H9 (cell line): ENCODE measurements around the gene GRID1. TPM values are rescaled to one million over a fixed set of nuclear protein-coding genes. Genes with fewer than 3 reads are reported as not detected.
A peak's percentile ranks its signal among the peaks of the same experiment; 100 is the strongest.

Source experiments
- DNase-seq: peaks from one replicate; pipeline ENCODE4 v3.0.0-alpha.2; 2017
- H2AFZ ChIP-seq: one replicate; pipeline ENCODE4 v1.6.1; 2013; ENCODE audit warnings: mild to moderate bottlenecking, low read length, control low read depth, moderate library complexity
- H2AK5ac ChIP-seq: 2 replicates; pipeline ENCODE4 v1.6.1; 2013; ENCODE audit warnings: low read length, control low read depth, mixed read lengths; ENCODE audit not compliant: insufficient read length
- H2BK120ac ChIP-seq: one replicate; pipeline ENCODE4 v1.6.1; 2013; ENCODE audit warnings: low read depth, mild to moderate bottlenecking, low read length, control low read depth, inconsistent platforms; ENCODE audit not compliant: poor library complexity, severe bottlenecking
- H2BK12ac ChIP-seq: 2 replicates; pipeline ENCODE4 v1.6.1; 2013; ENCODE audit warnings: low read length, control low read depth, mixed read lengths, low read depth; ENCODE audit not compliant: insufficient read length
- H2BK15ac ChIP-seq: 2 replicates; pipeline ENCODE4 v1.6.1; 2013; ENCODE audit warnings: low read depth, low read length, control low read depth
- H2BK20ac ChIP-seq: one replicate; pipeline ENCODE4 v1.6.1; 2013; ENCODE audit warnings: low read depth, mild to moderate bottlenecking, low read length, control low read depth, inconsistent platforms; ENCODE audit not compliant: poor library complexity, severe bottlenecking
- H2BK5ac ChIP-seq: 2 replicates; pipeline ENCODE4 v1.6.1; 2013; ENCODE audit warnings: low read length, control low read depth, mixed read lengths; ENCODE audit not compliant: insufficient read length
- H3K14ac ChIP-seq: 2 replicates; pipeline ENCODE4 v1.6.1; 2013; ENCODE audit warnings: low read length, control low read depth; ENCODE audit not compliant: insufficient read depth
- H3K18ac ChIP-seq: 2 replicates; pipeline ENCODE4 v1.6.1; 2013; ENCODE audit warnings: low read depth, mild to moderate bottlenecking, mixed read lengths, low read length, control low read depth; ENCODE audit not compliant: insufficient read length
- H3K23ac ChIP-seq: 2 replicates; pipeline ENCODE4 v1.6.1; 2013; ENCODE audit warnings: low read length, control low read depth, mixed read lengths, low read depth; ENCODE audit not compliant: insufficient read length
- H3K23me2 ChIP-seq: 2 replicates; pipeline ENCODE4 v1.6.1; 2013; ENCODE audit warnings: low read depth, mild to moderate bottlenecking, mixed read lengths, low read length, control low read depth; ENCODE audit not compliant: insufficient read length, poor library complexity, severe bottlenecking
- H3K27ac ChIP-seq: 2 replicates; pipeline ENCODE4 v1.5.1; 2013; ENCODE audit warnings: low read length, control low read depth, mixed read lengths, low read depth; ENCODE audit not compliant: insufficient read length
- H3K27me3 ChIP-seq: 2 replicates; pipeline ENCODE4 v1.6.1; 2013; ENCODE audit warnings: low read length, control low read depth, inconsistent platforms; ENCODE audit not compliant: insufficient read depth
- H3K4ac ChIP-seq: 2 replicates; pipeline ENCODE4 v1.6.1; 2013; ENCODE audit warnings: low read depth, mild to moderate bottlenecking, control low read depth, inconsistent platforms, low read length, moderate library complexity
- H3K4me1 ChIP-seq: 2 replicates; pipeline ENCODE4 v1.6.1; 2013; ENCODE audit warnings: low read length, control low read depth, inconsistent platforms; ENCODE audit not compliant: insufficient read depth
- H3K4me2 ChIP-seq: 2 replicates; pipeline ENCODE4 v1.6.1; 2013; ENCODE audit warnings: low read length, control low read depth, mixed read lengths; ENCODE audit not compliant: insufficient read length, insufficient read depth
- H3K56ac ChIP-seq: 2 replicates; pipeline ENCODE4 v1.6.1; 2013; ENCODE audit warnings: low read depth, mild to moderate bottlenecking, mixed read lengths, low read length, control low read depth; ENCODE audit not compliant: insufficient read length
- H3K79me1 ChIP-seq: 2 replicates; pipeline ENCODE4 v1.6.1; 2013; ENCODE audit warnings: low read depth, mild to moderate bottlenecking, moderate library complexity, low read length, control low read depth, inconsistent platforms; ENCODE audit not compliant: insufficient read depth, poor library complexity, severe bottlenecking
- H3K79me2 ChIP-seq: 2 replicates; pipeline ENCODE4 v1.6.1; 2013; ENCODE audit warnings: low read length, control low read depth, inconsistent platforms; ENCODE audit not compliant: insufficient read depth
- H3K9ac ChIP-seq: 2 replicates; pipeline ENCODE4 v1.6.1; 2013; ENCODE audit warnings: low read length, control low read depth, mixed read lengths; ENCODE audit not compliant: insufficient read length; ENCODE audit errors: extremely low read depth
- H3K9me3 ChIP-seq: one replicate; pipeline ENCODE4 v1.6.1; 2013; ENCODE audit warnings: low read depth, low read length, inconsistent platforms; ENCODE audit not compliant: control insufficient read depth
- H3T11ph ChIP-seq: one replicate; pipeline ENCODE4 v1.6.1; 2013; ENCODE audit warnings: mild to moderate bottlenecking, low read length, control low read depth, inconsistent platforms
- H4K20me1 ChIP-seq: one replicate; pipeline ENCODE4 v1.6.1; 2013; ENCODE audit not compliant: control insufficient read depth, insufficient read length, insufficient read depth
- H4K5ac ChIP-seq: 2 replicates; pipeline ENCODE4 v1.6.1; 2013; ENCODE audit warnings: low read depth, mild to moderate bottlenecking, mixed read lengths, low read length, control low read depth; ENCODE audit not compliant: insufficient read length
- H4K8ac ChIP-seq: replicated peaks from 2 replicates; pipeline ENCODE4 v1.6.1; 2013; ENCODE audit warnings: low read length, control low read depth, mixed read lengths, low read depth; ENCODE audit not compliant: insufficient read length
- H4K91ac ChIP-seq: 2 replicates; pipeline ENCODE4 v1.6.1; 2013; ENCODE audit warnings: low read depth, mild to moderate bottlenecking, moderate library complexity, mixed read lengths, low read length, control low read depth; ENCODE audit not compliant: insufficient read length
- H3K27ac Mint-ChIP-seq, 3 experiments: 2 replicates in 2 of 3; 3 replicates in 1 of 3; pipeline ENCODE4 v1.8.0; 2020 to 2021; ENCODE audit warnings: mixed read lengths in 3 of 3, mild to moderate bottlenecking in 1 of 3, moderate library complexity in 1 of 3
- H3K27me3 Mint-ChIP-seq: 2 replicates; pipeline ENCODE4 v1.8.0; 2021; ENCODE audit warnings: low read depth, mild to moderate bottlenecking, moderate library complexity, mixed read lengths
- H3K36me3 Mint-ChIP-seq, 3 experiments: 2 replicates in 2 of 3; 3 replicates in 1 of 3; pipeline ENCODE4 v1.8.0; 2020 to 2021; ENCODE audit warnings: low read depth in 3 of 3, mixed read lengths in 3 of 3; ENCODE audit not compliant: insufficient read depth in 1 of 3
- H3K4me1 Mint-ChIP-seq, 2 experiments: 2 replicates each; pipeline ENCODE4 v1.8.0; 2020; ENCODE audit warnings: mixed read lengths in 2 of 2
- H3K4me3 Mint-ChIP-seq, 2 experiments: 2 replicates in 1 of 2; 3 replicates in 1 of 2; pipeline ENCODE4 v1.8.0; 2020 to 2021; ENCODE audit warnings: mild to moderate bottlenecking in 2 of 2, mixed read lengths in 2 of 2, moderate library complexity in 1 of 2
- H3K9me3 Mint-ChIP-seq, 2 experiments: 2 replicates in 1 of 2; 3 replicates in 1 of 2; pipeline ENCODE4 v1.8.0; 2020; ENCODE audit warnings: mild to moderate bottlenecking in 2 of 2, mixed read lengths in 2 of 2, moderate library complexity in 1 of 2
- CTCF ChIP-seq: fragments of 200-600 bp; sonication (generic); conservative IDR thresholded peaks from 3 replicates; pipeline ENCODE4 v1.8.0; 2021; ENCODE audit warnings: antibody characterized with exemption, mild to moderate bottlenecking
- WGBS: extraction: QIAGEN DNeasy Blood & Tissue Kit; methylation state at CpG from one replicate; pipeline ENCODE4 v1.1.7; 2013; ENCODE audit warnings: missing lambda C conversion rate, low lambda C conversion rate, mixed read lengths; ENCODE audit not compliant: insufficient read length; ENCODE audit errors: extremely low coverage; 5-methylcytosine and 5-hydroxymethylcytosine counted together
- total RNA-seq: library from RNA; stranded (reverse); gene quantifications from 2 replicates; pipeline ENCODE4 v1.2.1, GENCODE V29; 2021

Gene GRID1
- total RNA-seq, 1 experiment from 2014 or later, result 0.35 TPM

- Histone ChIP-seq H4K20me1 (no peaks in the 10 kb centered on the region), H3K9me3 (no peaks in the 10 kb centered on the region), H3K18ac (no peak overlapping the region), H2AK5ac (no peak overlapping the region), H3K4me1 (no peaks in the 10 kb centered on the region), H2BK20ac (no peak overlapping the region), H3K4me2 (no peak overlapping the region), H2AFZ (no peak overlapping the region), H3K79me1 (no peaks in the 10 kb centered on the region), H2BK12ac (no peak overlapping the region), H3K79me2 (no peaks in the 10 kb centered on the region), H4K91ac (no peak overlapping the region), H3T11ph (no peak overlapping the region), H2BK5ac (no peak overlapping the region), H3K9ac (no peak overlapping the region), H3K4ac (no peak overlapping the region), H4K8ac (no peak overlapping the region), H2BK120ac (no peak overlapping the region), H3K56ac (no peak overlapping the region), H3K27me3 (no peaks in the 10 kb centered on the region), H2BK15ac (no peak overlapping the region), H3K23ac (no peak overlapping the region), H3K14ac (no peak overlapping the region), H4K5ac (no peak overlapping the region), H3K27ac (no peak overlapping the region), H3K23me2 (no peaks in the 10 kb centered on the region)
- WGBS, result no CpG with 5 or more reads among the region's 8 CpGs
- H3K4me1 Mint-ChIP-seq, result peaks cover 19 to 20% of the 10 kb centered on the region in 2 experiments
- H3K4me3 Mint-ChIP-seq, result no peak overlapping the region
- peak overlapping the region in 1 of 3 experiments; percentile 85; a peak in 1 of 7 replicates for H3K27ac Mint-ChIP-seq
- TF ChIP-seq CTCF, result no peak
- H3K9me3 Mint-ChIP-seq, result no peaks in the 10 kb centered on the region
- H3K36me3 Mint-ChIP-seq, result no peaks in the 10 kb centered on the region; a peak in 1 of 7 replicates
- H3K27me3 Mint-ChIP-seq, result no peaks in the 10 kb centered on the region; the same call in 1 of the 2 replicates
- no peak for DNase-seq
Observed at GRCh38 chr10:86224354-86225102, 142.1 kb downstream of the GRID1 start.
